Thyroid gland (tissue), 4 donors: ENCODE data around the gene FARS2.

ENCODE experiments used
- CTCF ChIP-seq, 6 experiments: fragments of 200-600 bp in 3 of 6; fragments of 450-650 bp in 3 of 6; sonication (generic) in 3 of 6; IDR thresholded peaks; one replicate each; pipeline ENCODE4 v1.5.1; 2016 to 2019; ENCODE audit warnings: antibody characterized with exemption in 6 of 6, mild to moderate bottlenecking in 2 of 6, inconsistent platforms in 1 of 6, moderate library complexity in 1 of 6
- POLR2A ChIP-seq, 2 donors: fragments of 450-650 bp; IDR thresholded peaks; one replicate each; pipeline ENCODE4 v1.6.1; 2017; ENCODE audit warnings: antibody characterized with exemption in 2 of 2, mild to moderate bottlenecking in 2 of 2, moderate library complexity in 1 of 2

- TF ChIP-seq CTCF (IDR thresholded peaks at IDR 0.05) (no peak), POLR2A (IDR thresholded peaks at IDR 0.05) (no peak)
These were observed 54.6 kb downstream of the FARS2 start for GRCh38 chr6:5315881-5316280.
